SK-N-SH treated with all-trans-retinoic acid at 6 μM for 48 hours (cell line): ENCODE results near the gene TNFRSF18.

Experiments
- RARB ChIP-seq: fragments of 250-450 bp; sonication (Bioruptor Pico); IDR thresholded peaks from 2 replicates; pipeline ENCODE4 v1.8.0; 2021; ENCODE audit warnings: mild to moderate bottlenecking, moderate library complexity
- ZNF8 ChIP-seq: fragments of 450-650 bp; formaldehyde crosslinking; IDR thresholded peaks from 2 replicates; pipeline ENCODE4 v1.5.0; 2020; ENCODE audit warnings: mild to moderate bottlenecking, moderate library complexity
- TF ChIP-seq, protein P1 (sequence below): fragments of 250-450 bp; sonication (Bioruptor Pico); IDR thresholded peaks from 2 replicates; pipeline ENCODE4 v1.8.0; 2020; ENCODE audit warnings: mild to moderate bottlenecking, moderate library complexity, borderline replicate concordance
- TF ChIP-seq, protein P2 (sequence below): fragments of 250-450 bp; sonication (Bioruptor Pico); IDR thresholded peaks from 2 replicates; pipeline ENCODE4 v1.5.1; 2020; ENCODE audit warnings: low read depth, mild to moderate bottlenecking, moderate library complexity

- TF ChIP-seq, protein P1, sequence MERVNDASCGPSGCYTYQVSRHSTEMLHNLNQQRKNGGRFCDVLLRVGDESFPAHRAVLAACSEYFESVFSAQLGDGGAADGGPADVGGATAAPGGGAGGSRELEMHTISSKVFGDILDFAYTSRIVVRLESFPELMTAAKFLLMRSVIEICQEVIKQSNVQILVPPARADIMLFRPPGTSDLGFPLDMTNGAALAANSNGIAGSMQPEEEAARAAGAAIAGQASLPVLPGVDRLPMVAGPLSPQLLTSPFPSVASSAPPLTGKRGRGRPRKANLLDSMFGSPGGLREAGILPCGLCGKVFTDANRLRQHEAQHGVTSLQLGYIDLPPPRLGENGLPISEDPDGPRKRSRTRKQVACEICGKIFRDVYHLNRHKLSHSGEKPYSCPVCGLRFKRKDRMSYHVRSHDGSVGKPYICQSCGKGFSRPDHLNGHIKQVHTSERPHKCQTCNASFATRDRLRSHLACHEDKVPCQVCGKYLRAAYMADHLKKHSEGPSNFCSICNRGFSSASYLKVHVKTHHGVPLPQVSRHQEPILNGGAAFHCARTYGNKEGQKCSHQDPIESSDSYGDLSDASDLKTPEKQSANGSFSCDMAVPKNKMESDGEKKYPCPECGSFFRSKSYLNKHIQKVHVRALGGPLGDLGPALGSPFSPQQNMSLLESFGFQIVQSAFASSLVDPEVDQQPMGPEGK (CRISPR knock-in tag) = no peak
- TF ChIP-seq RARB (CRISPR knock-in tag) (no peak), ZNF8 (CRISPR knock-in tag) (no peak)
- TF ChIP-seq, protein P2, sequence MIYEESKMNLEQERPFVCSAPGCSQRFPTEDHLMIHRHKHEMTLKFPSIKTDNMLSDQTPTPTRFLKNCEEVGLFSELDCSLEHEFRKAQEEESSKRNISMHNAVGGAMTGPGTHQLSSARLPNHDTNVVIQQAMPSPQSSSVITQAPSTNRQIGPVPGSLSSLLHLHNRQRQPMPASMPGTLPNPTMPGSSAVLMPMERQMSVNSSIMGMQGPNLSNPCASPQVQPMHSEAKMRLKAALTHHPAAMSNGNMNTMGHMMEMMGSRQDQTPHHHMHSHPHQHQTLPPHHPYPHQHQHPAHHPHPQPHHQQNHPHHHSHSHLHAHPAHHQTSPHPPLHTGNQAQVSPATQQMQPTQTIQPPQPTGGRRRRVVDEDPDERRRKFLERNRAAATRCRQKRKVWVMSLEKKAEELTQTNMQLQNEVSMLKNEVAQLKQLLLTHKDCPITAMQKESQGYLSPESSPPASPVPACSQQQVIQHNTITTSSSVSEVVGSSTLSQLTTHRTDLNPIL = no peak
Observed at GRCh38 chr1:1247341-1247913, 41.0 kb upstream of the TNFRSF18 start.
